GM10266 (cell line): ENCODE measurements around the gene U2AF1.
"Not testable (repeated sequence)": the region's sequence is repeated elsewhere in the genome, so short reads cannot be mapped to it uniquely, and the experiment has no call there.

ENCODE experiments used
- DNase-seq: peaks from one replicate; pipeline ENCODE4 v3.0.0; 2012; ENCODE audit errors: extremely low spot score

Gene U2AF1

GRCh38 chr21:43076643-43077042 lies 30.7 kb downstream of the U2AF1 start:
- DNase-seq = not testable (repeated sequence)

- DNase-seq = not testable (repeated sequence)
These were observed 31.2 kb downstream of the U2AF1 start for GRCh38 chr21:43076023-43076637.

DNA sequence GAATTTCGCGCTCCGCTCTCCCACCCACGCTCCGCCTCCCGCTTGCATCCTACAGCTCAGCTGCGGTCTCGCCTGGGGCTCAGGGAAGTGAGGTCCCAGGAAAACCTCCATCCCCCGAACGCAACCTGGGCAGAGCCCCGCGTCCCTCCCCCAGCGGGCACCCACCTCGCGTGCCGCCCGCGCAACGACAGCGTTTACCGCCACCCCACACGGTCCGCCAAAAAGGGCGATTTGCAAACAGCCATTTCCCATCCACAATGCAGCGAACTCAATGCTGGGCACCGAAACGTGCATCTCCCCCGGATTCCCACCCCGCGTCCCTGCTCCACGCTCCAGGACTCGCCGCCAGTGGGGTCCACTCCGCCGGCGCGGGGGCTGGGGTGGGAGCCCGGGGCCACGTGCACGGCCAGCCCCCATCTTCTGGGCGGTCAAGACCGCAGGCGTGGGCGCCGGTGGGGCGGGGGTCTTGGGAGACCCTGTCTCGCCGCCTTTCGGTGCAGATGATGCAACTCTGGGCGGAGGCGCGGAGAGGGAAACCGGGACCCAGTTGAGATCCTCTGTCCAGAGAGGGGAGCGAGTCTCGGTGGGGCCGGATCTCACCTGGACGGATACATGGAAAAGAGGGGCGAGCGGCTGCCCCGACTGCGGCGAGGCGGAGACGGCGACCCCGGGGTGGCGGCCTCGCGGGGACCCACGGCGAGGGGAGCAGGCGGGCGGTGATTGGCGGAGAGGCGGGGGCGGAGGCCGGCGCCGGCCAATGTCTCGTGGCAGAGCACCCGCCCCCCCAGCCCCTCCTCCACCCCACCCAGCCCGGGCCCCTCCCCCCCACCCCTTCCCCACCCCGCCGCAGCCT lies 32.0 kb downstream of the U2AF1 start, which contains the start of gene CBS:
Gene CBS (minus strand): TSS at position 666 of the 853 bp plus-strand sequence. CDS start 3,642 bp downstream, outside the sequence.
- DNase-seq = not testable (repeated sequence)

GRCh38 chr21:43074401-43075169 lies 32.8 kb downstream of the U2AF1 start:
- not testable (repeated sequence) for DNase-seq

- not testable (repeated sequence) for DNase-seq
These were observed 34.6 kb downstream of the U2AF1 start for GRCh38 chr21:43072742-43073141.

GRCh38 chr21:43069682-43070081 lies 37.7 kb downstream of the U2AF1 start:
- not testable (repeated sequence) for DNase-seq

DNA sequence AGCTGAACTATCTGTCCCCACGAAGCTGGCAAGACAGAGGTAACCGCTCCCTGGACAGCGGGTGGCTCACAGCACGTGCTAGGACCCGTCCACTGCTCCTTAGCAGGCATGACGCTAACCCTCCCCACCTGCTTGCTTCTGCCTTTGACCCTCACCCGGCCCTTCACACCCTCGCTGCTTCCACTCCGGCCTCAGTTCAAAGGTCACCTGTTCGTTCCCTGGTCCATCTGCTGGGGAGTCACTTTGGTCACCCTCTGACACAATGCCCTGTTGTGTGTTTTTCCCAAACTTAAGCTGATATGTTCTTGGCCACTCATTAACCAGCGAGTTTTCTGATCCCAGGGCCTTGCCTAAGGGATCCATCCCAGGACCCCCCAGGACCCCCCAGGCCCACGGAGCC lies 39.3 kb downstream of the U2AF1 start:
- not testable (repeated sequence) for DNase-seq

DNA sequence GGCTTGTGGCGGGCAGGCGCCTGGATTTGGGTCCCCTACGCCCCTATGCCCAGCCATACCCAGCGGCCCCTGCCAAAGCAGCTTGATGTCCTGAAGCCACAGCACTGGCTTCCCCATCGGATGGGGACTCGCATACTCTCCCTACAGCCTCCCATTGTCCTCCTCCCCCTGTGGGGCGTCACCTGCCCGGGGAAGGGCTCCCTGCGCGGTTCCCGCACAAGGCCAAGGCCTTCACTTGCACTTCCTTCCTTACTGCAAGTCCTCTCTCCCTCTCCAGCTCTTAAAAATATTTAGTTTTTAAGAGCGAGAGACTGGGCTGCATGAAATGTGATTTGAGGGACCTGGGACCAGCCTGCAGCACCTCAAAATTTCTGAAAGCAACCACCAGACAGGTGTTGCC lies 40.7 kb downstream of the U2AF1 start:
- DNase-seq = not testable (repeated sequence)

GRCh38 chr21:43065991-43066390 lies 41.4 kb downstream of the U2AF1 start:
- not testable (repeated sequence) for DNase-seq

- not testable (repeated sequence) for DNase-seq
These were observed 43.0 kb downstream of the U2AF1 start for GRCh38 chr21:43064265-43064917.

DNA sequence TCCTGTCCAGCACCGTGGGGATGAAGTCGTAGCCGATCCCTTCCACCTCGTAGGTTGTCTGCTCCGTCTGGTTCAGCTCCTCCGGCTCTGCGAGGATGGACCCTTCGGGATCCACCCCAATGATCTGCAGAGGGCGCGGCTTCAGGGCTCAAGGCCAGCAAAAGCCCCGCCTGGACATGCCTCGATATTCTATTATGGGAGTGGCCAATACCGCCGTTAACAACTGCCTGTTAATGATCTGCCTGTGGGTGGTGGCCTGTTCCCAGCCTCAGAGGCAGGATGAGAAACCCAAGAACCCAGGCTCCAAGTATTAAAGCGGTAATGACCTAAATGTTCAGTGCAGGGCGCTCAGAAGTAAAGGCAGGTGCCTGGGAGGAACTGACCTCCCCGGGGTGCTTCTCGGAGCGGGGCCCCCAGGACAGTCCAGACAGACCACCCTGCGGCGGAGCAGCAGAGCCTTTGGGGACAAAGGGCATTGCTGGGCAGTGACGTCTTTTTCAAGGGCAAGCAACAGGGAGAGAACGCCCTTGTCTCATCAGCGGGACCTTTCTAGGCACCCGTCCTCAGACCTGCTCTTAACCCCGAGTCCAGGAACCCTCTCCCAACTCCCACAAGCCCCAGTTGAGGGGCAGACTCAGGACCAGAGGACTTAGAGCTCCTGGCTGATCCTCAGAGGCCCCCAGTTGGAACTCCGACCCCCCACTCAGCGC lies 44.3 kb downstream of the U2AF1 start:
- DNase-seq = not testable (repeated sequence)

- not testable (repeated sequence) for DNase-seq
These were observed 54.3 kb downstream of the U2AF1 start for GRCh38 chr21:43053112-43053511.

- not testable (repeated sequence) for DNase-seq
These were observed 61.2 kb downstream of the U2AF1 start for GRCh38 chr21:43045876-43046821.

DNA sequence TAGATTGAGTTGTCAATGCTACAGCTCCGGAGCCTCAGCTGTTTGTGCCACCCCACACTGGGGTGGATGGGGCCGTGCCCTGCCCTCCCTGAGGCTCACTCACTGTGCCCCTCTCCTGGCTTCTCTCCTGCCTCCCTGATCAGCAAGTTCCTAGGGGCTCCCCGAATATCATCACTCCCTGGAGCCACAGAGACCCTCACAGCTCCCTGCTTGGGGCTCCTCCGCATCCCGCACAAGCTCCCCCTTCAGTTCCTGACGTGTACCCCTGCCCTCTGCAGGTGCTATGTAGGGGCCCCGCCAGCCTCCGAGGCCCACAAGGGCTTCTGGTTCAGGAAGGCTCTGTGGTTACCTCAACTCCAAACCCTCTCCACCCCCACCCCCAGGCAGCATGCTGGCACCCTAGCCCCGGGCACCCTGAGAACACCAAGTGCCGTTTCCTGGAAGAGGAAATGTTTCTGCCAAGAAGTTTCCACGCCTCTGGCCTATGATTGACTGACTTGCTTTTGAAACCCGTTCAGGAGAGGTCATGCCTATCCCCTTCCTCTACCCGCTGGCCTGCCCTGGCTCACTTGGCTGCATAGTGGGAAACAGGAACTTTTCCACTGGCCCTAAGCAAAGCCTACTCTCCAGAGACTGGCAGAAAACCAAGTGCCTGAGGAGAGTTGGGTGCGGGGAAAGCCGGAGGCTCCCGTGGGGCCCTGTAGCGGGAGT lies 62.0 kb downstream of the U2AF1 start:
- DNase-seq = not testable (repeated sequence)

DNA sequence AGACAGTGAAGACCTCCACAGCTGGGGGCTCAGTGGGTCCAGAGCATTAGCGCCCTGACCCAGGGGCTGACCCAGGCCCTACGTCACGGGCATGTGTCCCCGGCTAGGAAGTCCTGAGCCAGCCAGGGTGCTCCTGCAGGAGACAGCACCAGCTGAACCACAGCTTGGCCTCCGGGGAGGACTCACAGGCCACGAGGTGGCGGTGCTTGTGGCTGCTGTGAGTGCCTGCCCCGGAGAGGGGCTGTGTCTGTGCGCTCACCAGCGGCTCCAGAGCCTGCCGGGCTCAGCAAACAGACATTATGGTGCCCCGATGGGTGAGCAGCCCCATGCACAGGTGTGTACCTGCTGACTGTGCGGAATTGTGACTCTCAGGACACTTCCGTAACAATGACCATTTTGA lies 62.8 kb downstream of the U2AF1 start:
- not testable (repeated sequence) for DNase-seq

DNA sequence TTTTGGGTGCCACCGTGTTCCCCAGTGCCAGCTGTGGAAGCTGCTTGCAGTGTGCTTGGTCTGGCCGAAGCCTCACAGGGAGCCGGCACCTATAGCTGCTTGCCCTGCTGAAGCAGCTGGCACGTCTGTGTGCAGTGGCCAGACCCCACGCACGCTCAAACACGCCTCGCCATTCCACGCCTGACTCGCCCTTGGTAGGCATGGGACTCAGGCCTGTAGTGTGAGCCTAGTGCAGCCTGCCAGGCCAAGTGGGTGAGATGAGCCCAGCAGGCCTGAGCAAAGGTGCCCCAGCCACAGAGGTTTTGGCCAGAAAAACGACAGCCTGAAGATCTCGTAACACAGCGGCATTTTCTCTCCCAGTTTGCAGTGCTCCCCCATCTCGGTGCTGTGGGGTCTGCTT lies 64.1 kb downstream of the U2AF1 start:
- not testable (repeated sequence) for DNase-seq
